H1 (cell line): ENCODE results near the gene ARHGEF39. TPM values are rescaled to one million over a fixed set of nuclear protein-coding genes. Genes with fewer than 3 reads are reported as not detected.

Source experiments
- CBX5 ChIP-seq: fragments of 300-800, 300-1000 bp; sonication (generic); IDR thresholded peaks from 2 replicates; pipeline ENCODE4 v1.7.1; 2016; ENCODE audit warnings: antibody characterized with exemption, low read length, low read depth
- HDAC6 ChIP-seq: IDR thresholded peaks from one replicate; pipeline ENCODE4 v1.7.1; 2012; ENCODE audit warnings: low read depth, mild to moderate bottlenecking, inconsistent platforms, low read length, moderate library complexity
- NRF1 ChIP-seq: IDR thresholded peaks from 2 replicates; pipeline ENCODE4 v1.6.1; 2011; ENCODE audit warnings: mild to moderate bottlenecking, low read depth, low read length, improper control_type of control experiment
- RFX5 ChIP-seq: IDR thresholded peaks from 2 replicates; pipeline ENCODE4 v1.6.1; 2011; ENCODE audit warnings: low read depth, low read length, improper control_type of control experiment, borderline replicate concordance
- RNF2 ChIP-seq: fragments of 200-900, 300-1000 bp; sonication (generic); IDR thresholded peaks from 2 replicates; pipeline ENCODE4 v1.7.1; 2016; ENCODE audit warnings: borderline replicate concordance, low read depth, mild to moderate bottlenecking, antibody characterized with exemption, low read length; ENCODE audit not compliant: poor library complexity, severe bottlenecking; ENCODE audit errors: missing control alignments
- SIRT6 ChIP-seq: IDR thresholded peaks from one replicate; pipeline ENCODE4 v1.7.1; 2012; ENCODE audit warnings: low read length, inconsistent platforms
- SP2 ChIP-seq: IDR thresholded peaks from 2 replicates; pipeline ENCODE4 v1.6.1; 2012; ENCODE audit warnings: mild to moderate bottlenecking, low read length, inconsistent platforms
- SRF ChIP-seq: IDR thresholded peaks from 2 replicates; pipeline ENCODE4 v1.6.1; 2011; ENCODE audit warnings: mild to moderate bottlenecking, low read depth, low read length, moderate library complexity
- polyA plus RNA-seq, 7 experiments: library from polyadenylated mRNA; depleted of rRNA in 3 of 7; stranded (reverse) in 5 of 7; unstranded in 2 of 7; fragments of >200 nt in 5 of 7; fragments of 200-250 nt in 2 of 7; gene quantifications; 1 replicate in 5 of 7; 2 replicates in 1 of 7; 4 replicates in 1 of 7; pipeline versions ENCODE4 v1.2.1 to v1.2.3, GENCODE V29; 2011 to 2013; ENCODE audit warnings: missing spikeins in 2 of 7, mixed read lengths in 2 of 7
- total RNA-seq: library from RNA; stranded (reverse); fragmentation: NEBNext Ultra II Directional; extraction: Animal tissue kit (Norgen Biotek cat#: 25700); gene quantifications from 2 replicates; pipeline ENCODE4 v1.2.1, GENCODE V29; 2021
- TF ChIP-seq, protein P1 (sequence below): fragments of 300-600 bp; sonication (generic); IDR thresholded peaks from 2 replicates; pipeline ENCODE4 v1.7.1; 2012; ENCODE audit warnings: low read length, moderate library complexity, mild to moderate bottlenecking, inconsistent platforms; ENCODE audit not compliant: insufficient replicate concordance
- TF ChIP-seq, protein P2 (sequence below): IDR thresholded peaks from 2 replicates; pipeline ENCODE4 v1.6.1; 2011; ENCODE audit warnings: low read length, improper control_type of control experiment

The ARHGEF39 gene
- total and polyA plus RNA-seq, 2 of the 8 experiments (the other 6 are each of a cell fraction or from before 2014, with no cell fraction given): 18.6 to 18.7 TPM

DNA sequence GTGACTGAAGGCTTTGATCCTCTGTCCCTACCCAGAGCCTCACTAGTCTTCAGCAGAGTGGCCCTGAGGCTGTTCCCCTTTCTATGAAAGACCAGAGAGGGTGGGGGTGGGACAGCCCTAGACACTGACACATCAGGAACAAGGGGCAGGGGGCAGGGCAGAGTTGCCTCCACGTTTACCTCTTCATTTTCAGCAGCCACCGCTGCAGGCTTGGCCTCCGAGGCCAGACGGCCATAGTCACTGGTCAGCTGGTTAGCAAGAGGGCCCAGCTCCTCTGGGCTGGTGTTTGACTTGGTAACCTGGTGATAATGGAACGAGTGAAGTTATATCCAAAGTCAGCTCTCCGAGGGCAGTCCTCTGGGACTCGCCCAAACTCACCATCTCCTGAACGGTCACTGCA lies 40.4 kb upstream of the ARHGEF39 start (continued):
- TF ChIP-seq, protein P1, sequence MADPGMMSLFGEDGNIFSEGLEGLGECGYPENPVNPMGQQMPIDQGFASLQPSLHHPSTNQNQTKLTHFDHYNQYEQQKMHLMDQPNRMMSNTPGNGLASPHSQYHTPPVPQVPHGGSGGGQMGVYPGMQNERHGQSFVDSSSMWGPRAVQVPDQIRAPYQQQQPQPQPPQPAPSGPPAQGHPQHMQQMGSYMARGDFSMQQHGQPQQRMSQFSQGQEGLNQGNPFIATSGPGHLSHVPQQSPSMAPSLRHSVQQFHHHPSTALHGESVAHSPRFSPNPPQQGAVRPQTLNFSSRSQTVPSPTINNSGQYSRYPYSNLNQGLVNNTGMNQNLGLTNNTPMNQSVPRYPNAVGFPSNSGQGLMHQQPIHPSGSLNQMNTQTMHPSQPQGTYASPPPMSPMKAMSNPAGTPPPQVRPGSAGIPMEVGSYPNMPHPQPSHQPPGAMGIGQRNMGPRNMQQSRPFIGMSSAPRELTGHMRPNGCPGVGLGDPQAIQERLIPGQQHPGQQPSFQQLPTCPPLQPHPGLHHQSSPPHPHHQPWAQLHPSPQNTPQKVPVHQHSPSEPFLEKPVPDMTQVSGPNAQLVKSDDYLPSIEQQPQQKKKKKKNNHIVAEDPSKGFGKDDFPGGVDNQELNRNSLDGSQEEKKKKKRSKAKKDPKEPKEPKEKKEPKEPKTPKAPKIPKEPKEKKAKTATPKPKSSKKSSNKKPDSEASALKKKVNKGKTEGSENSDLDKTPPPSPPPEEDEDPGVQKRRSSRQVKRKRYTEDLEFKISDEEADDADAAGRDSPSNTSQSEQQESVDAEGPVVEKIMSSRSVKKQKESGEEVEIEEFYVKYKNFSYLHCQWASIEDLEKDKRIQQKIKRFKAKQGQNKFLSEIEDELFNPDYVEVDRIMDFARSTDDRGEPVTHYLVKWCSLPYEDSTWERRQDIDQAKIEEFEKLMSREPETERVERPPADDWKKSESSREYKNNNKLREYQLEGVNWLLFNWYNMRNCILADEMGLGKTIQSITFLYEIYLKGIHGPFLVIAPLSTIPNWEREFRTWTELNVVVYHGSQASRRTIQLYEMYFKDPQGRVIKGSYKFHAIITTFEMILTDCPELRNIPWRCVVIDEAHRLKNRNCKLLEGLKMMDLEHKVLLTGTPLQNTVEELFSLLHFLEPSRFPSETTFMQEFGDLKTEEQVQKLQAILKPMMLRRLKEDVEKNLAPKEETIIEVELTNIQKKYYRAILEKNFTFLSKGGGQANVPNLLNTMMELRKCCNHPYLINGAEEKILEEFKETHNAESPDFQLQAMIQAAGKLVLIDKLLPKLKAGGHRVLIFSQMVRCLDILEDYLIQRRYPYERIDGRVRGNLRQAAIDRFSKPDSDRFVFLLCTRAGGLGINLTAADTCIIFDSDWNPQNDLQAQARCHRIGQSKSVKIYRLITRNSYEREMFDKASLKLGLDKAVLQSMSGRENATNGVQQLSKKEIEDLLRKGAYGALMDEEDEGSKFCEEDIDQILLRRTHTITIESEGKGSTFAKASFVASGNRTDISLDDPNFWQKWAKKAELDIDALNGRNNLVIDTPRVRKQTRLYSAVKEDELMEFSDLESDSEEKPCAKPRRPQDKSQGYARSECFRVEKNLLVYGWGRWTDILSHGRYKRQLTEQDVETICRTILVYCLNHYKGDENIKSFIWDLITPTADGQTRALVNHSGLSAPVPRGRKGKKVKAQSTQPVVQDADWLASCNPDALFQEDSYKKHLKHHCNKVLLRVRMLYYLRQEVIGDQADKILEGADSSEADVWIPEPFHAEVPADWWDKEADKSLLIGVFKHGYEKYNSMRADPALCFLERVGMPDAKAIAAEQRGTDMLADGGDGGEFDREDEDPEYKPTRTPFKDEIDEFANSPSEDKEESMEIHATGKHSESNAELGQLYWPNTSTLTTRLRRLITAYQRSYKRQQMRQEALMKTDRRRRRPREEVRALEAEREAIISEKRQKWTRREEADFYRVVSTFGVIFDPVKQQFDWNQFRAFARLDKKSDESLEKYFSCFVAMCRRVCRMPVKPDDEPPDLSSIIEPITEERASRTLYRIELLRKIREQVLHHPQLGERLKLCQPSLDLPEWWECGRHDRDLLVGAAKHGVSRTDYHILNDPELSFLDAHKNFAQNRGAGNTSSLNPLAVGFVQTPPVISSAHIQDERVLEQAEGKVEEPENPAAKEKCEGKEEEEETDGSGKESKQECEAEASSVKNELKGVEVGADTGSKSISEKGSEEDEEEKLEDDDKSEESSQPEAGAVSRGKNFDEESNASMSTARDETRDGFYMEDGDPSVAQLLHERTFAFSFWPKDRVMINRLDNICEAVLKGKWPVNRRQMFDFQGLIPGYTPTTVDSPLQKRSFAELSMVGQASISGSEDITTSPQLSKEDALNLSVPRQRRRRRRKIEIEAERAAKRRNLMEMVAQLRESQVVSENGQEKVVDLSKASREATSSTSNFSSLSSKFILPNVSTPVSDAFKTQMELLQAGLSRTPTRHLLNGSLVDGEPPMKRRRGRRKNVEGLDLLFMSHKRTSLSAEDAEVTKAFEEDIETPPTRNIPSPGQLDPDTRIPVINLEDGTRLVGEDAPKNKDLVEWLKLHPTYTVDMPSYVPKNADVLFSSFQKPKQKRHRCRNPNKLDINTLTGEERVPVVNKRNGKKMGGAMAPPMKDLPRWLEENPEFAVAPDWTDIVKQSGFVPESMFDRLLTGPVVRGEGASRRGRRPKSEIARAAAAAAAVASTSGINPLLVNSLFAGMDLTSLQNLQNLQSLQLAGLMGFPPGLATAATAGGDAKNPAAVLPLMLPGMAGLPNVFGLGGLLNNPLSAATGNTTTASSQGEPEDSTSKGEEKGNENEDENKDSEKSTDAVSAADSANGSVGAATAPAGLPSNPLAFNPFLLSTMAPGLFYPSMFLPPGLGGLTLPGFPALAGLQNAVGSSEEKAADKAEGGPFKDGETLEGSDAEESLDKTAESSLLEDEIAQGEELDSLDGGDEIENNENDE: no peak
- TF ChIP-seq HDAC6: no peak
- TF ChIP-seq, protein P2, sequence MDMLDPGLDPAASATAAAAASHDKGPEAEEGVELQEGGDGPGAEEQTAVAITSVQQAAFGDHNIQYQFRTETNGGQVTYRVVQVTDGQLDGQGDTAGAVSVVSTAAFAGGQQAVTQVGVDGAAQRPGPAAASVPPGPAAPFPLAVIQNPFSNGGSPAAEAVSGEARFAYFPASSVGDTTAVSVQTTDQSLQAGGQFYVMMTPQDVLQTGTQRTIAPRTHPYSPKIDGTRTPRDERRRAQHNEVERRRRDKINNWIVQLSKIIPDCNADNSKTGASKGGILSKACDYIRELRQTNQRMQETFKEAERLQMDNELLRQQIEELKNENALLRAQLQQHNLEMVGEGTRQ: no peak
- no peak for TF ChIP-seq SIRT6
- no peak for TF ChIP-seq RNF2
- TF ChIP-seq CBX5: no peak
- no peak for TF ChIP-seq SP2
- TF ChIP-seq SRF: no peak
- no peak for TF ChIP-seq RFX5
- no peak for TF ChIP-seq NRF1
